HepG2 (cell line): Measurements from ENCODE around the gene MPO.

Experiments
- MED1 ChIP-seq: sonication (generic); formaldehyde crosslinking; IDR thresholded peaks from 2 replicates; pipeline ENCODE4 v1.4.0; 2020; ENCODE audit warnings: missing genetic modification reagents
- MYC ChIP-seq: sonication (generic); formaldehyde crosslinking; IDR thresholded peaks from 2 replicates; pipeline ENCODE4 v1.9.0; 2021; ENCODE audit warnings: missing genetic modification reagents, borderline replicate concordance
- NCOR1 ChIP-seq: fragments of 200-600 bp; sonication (generic); IDR thresholded peaks from 2 replicates; pipeline ENCODE4 v1.7.0; 2017; ENCODE audit warnings: antibody characterized with exemption, low read length, borderline replicate concordance
- ZNF232 ChIP-seq: sonication (generic); formaldehyde crosslinking; IDR thresholded peaks from 2 replicates; pipeline ENCODE4 v1.4.0; 2020; ENCODE audit warnings: missing genetic modification reagents, borderline replicate concordance
- TF ChIP-seq, protein P1 (sequence below): sonication (generic); formaldehyde crosslinking; IDR thresholded peaks from 2 replicates; pipeline ENCODE4 v1.5.0; 2020; ENCODE audit warnings: mild to moderate bottlenecking, missing genetic modification reagents, moderate library complexity

DNA sequence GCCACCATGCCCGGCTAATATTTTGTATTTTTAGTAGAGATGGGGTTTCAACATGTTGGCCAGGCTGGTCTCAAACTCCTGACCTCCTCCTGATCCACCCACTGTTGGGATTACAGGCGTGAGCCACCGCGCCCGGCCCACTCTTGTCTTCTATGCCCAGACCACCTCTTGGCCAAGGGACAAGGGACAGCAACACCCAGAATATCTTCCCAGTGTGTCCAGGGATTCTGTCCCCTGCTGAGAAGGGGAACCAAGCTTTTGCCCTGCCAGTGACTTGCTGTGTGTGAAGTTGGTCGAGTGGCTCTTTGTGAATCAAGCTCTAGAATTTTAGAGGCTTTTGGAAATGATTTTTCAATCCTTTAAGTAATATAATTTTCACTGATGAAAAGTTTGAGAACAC, 1.7 kb upstream of the MPO start:
- no peak for TF ChIP-seq NCOR1
- TF ChIP-seq, protein P1, sequence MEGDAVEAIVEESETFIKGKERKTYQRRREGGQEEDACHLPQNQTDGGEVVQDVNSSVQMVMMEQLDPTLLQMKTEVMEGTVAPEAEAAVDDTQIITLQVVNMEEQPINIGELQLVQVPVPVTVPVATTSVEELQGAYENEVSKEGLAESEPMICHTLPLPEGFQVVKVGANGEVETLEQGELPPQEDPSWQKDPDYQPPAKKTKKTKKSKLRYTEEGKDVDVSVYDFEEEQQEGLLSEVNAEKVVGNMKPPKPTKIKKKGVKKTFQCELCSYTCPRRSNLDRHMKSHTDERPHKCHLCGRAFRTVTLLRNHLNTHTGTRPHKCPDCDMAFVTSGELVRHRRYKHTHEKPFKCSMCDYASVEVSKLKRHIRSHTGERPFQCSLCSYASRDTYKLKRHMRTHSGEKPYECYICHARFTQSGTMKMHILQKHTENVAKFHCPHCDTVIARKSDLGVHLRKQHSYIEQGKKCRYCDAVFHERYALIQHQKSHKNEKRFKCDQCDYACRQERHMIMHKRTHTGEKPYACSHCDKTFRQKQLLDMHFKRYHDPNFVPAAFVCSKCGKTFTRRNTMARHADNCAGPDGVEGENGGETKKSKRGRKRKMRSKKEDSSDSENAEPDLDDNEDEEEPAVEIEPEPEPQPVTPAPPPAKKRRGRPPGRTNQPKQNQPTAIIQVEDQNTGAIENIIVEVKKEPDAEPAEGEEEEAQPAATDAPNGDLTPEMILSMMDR (CRISPR knock-in tag): no peak
- TF ChIP-seq MYC (CRISPR knock-in tag): no peak
- no peak for TF ChIP-seq ZNF232 (CRISPR knock-in tag)
- no peak for TF ChIP-seq MED1 (CRISPR knock-in tag)
